K562 (cell line): ENCODE data around the gene METTL25B. TPM values are rescaled to one million over a fixed set of nuclear protein-coding genes. Genes with fewer than 3 reads are reported as not detected.

Experiments used
- ADNP ChIP-seq: fragments of 200-800 bp; sonication (Bioruptor generic); IDR thresholded peaks from 2 replicates; pipeline ENCODE4 v1.6.1; 2016; ENCODE audit warnings: missing genetic modification characterization, missing compliant biosample characterization
- BCL6 ChIP-seq: fragments of 250-450 bp; sonication (Bioruptor Pico); IDR thresholded peaks from 2 replicates; pipeline ENCODE4 v1.4.0; 2020
- HCFC1 ChIP-seq: IDR thresholded peaks from 2 replicates; pipeline ENCODE4 v1.6.1; 2012; ENCODE audit warnings: low read depth, low read length, improper control_type of control experiment
- HLTF ChIP-seq: fragments of 450-650 bp; IDR thresholded peaks from 2 replicates; pipeline ENCODE4 v1.6.1; 2016
- JUN ChIP-seq, 2 experiments: sonication (generic) in 1 of 2; formaldehyde crosslinking in 1 of 2; IDR thresholded peaks; 2 replicates each; pipeline versions ENCODE4 v1.6.1 to v1.8.0; 2012 to 2022; ENCODE audit warnings: borderline replicate concordance in 2 of 2, mild to moderate bottlenecking in 2 of 2, improper control_type of control experiment in 1 of 2, low read depth in 1 of 2, low read length in 1 of 2, missing genetic modification reagents in 1 of 2
- KDM2B ChIP-seq: fragments of 250-450 bp; sonication (Bioruptor Pico); IDR thresholded peaks from 2 replicates; pipeline ENCODE4 v1.8.0; 2021; ENCODE audit warnings: mild to moderate bottlenecking, moderate library complexity
- MCM2 ChIP-seq: fragments of 450-650 bp; IDR thresholded peaks from 2 replicates; pipeline ENCODE4 v1.6.1; 2017; ENCODE audit warnings: low read depth, mild to moderate bottlenecking
- PHB2 ChIP-seq: fragments of 450-650 bp; IDR thresholded peaks from 2 replicates; pipeline ENCODE4 v1.6.1; 2017; ENCODE audit warnings: low read depth
- SAFB2 ChIP-seq: fragments of 200-400 bp; formaldehyde crosslinking; IDR thresholded peaks from 2 replicates; pipeline ENCODE4 v1.6.1; 2018; ENCODE audit warnings: borderline replicate concordance, low read length, low read depth, moderate library complexity; ENCODE audit not compliant: severe bottlenecking
- ZBTB17 ChIP-seq: fragments of 450-650 bp; formaldehyde crosslinking; IDR thresholded peaks from 2 replicates; pipeline ENCODE4 v1.4.0; 2020; ENCODE audit warnings: mild to moderate bottlenecking
- ZC3H11A ChIP-seq: IDR thresholded peaks from 2 replicates; pipeline ENCODE4 v1.6.1; 2012; ENCODE audit warnings: low read depth, low read length, improper control_type of control experiment
- ZNF197 ChIP-seq: fragments of 200-800 bp; sonication (Bioruptor generic); IDR thresholded peaks from 2 replicates; pipeline ENCODE4 v1.6.1; 2016; ENCODE audit warnings: low read depth, missing genetic modification characterization, missing compliant biosample characterization
- ZNF224 ChIP-seq: sonication (generic); formaldehyde crosslinking; IDR thresholded peaks from 2 replicates; pipeline ENCODE4 v1.8.0; 2022; ENCODE audit warnings: mild to moderate bottlenecking, missing genetic modification reagents
- ZNF589 ChIP-seq: fragments of 200-800 bp; sonication (Bioruptor generic); IDR thresholded peaks from 2 replicates; pipeline ENCODE4 v1.6.1; 2016; ENCODE audit warnings: low read depth, missing genetic modification characterization, missing compliant biosample characterization
- polyA plus RNA-seq, 8 experiments: library from polyadenylated mRNA; depleted of rRNA in 4 of 8; stranded (reverse) in 5 of 8; unstranded in 3 of 8; fragments of >200 nt; fragmentation: Nextera tagmentation in 2 of 8; fragmentation: Illumina TruSeq in 1 of 8; extraction: Ambion mirVana in 2 of 8; extraction: Trizol in 1 of 8; gene quantifications; 2 replicates each; pipeline versions ENCODE4 v1.2.1 to v1.2.3, GENCODE V29; 2011 to 2014; ENCODE audit warnings: inconsistent platforms in 1 of 8, missing spikeins in 1 of 8
- total RNA-seq, 7 experiments: library from RNA; depleted of rRNA in 6 of 7; stranded (reverse); fragments of >200 nt in 6 of 7; fragmentation: Illumina TruSeq in 2 of 7; extraction: Trizol in 2 of 7; gene quantifications; 2 replicates each; pipeline versions ENCODE4 v1.2.1 to v1.2.3, GENCODE V29; 2011 to 2021; ENCODE audit warnings: low replicate concordance in 1 of 7
- TF ChIP-seq, protein P1 (sequence below): fragments of 450-650 bp; formaldehyde crosslinking; IDR thresholded peaks from 2 replicates; pipeline ENCODE4 v1.4.0; 2020; ENCODE audit warnings: mild to moderate bottlenecking, mixed read lengths
- TF ChIP-seq, protein P2 (sequence below): fragments of 450-650 bp; formaldehyde crosslinking; IDR thresholded peaks from 2 replicates; pipeline ENCODE4 v1.4.0; 2020; ENCODE audit warnings: mild to moderate bottlenecking
- TF ChIP-seq, protein P3 (sequence below): fragments of 450-650 bp; IDR thresholded peaks from one replicate; pipeline ENCODE4 v1.6.1; 2018; ENCODE audit warnings: mild to moderate bottlenecking, moderate library complexity; ENCODE audit not compliant: partially characterized antibody
- TF ChIP-seq, protein P4 (sequence below): fragments of 250-450 bp; sonication (Bioruptor Pico); IDR thresholded peaks from 2 replicates; pipeline ENCODE4 v1.5.0; 2020; ENCODE audit warnings: mild to moderate bottlenecking, borderline replicate concordance
- TF ChIP-seq, protein P5 (sequence below): fragments of 250-450 bp; sonication (Bioruptor Pico); IDR thresholded peaks from 2 replicates; pipeline ENCODE4 v1.5.0; 2021

The METTL25B gene
- total and polyA plus RNA-seq, 9 of the 15 experiments (the other 6 are each of a cell fraction or from before 2014, with no cell fraction given) = 7.7 to 48.3 (median 33.1) TPM

DNA sequence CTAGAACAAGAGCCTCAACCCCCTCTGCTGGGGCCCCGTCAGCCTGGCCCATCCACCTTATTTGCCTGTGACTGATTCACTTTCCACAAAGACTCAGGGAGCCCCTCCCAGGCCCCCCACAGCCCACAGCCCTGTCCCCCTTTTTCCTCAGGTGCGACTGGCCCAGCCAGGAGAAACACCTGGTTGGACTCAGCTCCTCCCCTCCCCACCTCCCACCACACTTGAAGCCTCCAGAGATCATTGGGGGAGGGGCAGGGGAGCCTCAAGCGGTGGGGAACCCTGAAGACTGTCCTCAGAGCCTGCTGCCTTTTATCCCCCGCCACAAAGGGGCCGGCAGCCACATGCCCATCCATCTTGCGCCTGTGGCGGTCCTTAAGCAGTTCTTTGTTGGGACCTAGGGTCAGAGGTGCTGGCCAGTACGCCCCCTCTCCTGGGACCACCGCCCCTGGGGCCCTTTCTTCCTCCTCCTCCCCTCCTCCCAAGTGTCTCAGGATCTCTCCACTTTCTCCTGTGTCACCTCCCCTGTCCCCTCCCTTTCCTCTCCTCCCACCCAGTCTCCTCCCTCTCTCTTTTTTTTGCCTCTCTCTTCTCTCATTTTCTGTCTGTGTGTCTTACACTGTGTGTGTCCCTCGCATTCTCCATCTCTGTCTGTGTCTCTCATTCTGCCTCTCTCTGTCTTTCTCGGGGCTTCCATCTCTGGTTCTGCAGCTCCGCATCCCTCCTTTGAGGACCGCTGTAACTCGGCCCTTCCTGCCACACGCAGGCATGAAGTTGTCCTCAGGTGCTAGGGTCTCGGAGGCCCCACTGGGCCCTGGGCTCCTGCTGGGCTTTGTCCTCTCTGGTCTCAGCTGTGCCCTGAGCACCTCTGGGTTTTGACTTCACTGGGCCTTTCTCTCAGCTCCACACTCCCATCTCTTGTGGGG lies 35.1 kb upstream of the METTL25B start (continued):
- TF ChIP-seq, protein P1, sequence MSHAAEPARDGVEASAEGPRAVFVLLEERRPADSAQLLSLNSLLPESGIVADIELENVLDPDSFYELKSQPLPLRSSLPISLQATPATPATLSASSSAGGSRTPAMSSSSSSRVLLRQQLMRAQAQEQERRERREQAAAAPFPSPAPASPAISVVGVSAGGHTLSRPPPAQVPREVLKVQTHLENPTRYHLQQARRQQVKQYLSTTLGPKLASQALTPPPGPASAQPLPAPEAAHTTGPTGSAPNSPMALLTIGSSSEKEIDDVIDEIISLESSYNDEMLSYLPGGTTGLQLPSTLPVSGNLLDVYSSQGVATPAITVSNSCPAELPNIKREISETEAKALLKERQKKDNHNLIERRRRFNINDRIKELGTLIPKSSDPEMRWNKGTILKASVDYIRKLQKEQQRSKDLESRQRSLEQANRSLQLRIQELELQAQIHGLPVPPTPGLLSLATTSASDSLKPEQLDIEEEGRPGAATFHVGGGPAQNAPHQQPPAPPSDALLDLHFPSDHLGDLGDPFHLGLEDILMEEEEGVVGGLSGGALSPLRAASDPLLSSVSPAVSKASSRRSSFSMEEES (CRISPR knock-in tag) = no peak
- no peak for TF ChIP-seq ZC3H11A
- TF ChIP-seq KDM2B (CRISPR knock-in tag) = no peak
- TF ChIP-seq, protein P2, sequence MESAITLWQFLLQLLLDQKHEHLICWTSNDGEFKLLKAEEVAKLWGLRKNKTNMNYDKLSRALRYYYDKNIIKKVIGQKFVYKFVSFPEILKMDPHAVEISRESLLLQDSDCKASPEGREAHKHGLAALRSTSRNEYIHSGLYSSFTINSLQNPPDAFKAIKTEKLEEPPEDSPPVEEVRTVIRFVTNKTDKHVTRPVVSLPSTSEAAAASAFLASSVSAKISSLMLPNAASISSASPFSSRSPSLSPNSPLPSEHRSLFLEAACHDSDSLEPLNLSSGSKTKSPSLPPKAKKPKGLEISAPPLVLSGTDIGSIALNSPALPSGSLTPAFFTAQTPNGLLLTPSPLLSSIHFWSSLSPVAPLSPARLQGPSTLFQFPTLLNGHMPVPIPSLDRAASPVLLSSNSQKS (CRISPR knock-in tag) = no peak
- no peak for TF ChIP-seq ZBTB17 (CRISPR knock-in tag)
- TF ChIP-seq HLTF = peak; percentile 81; the same call in 1 of the 2 replicates
- TF ChIP-seq MCM2 = no peak
- no peak for TF ChIP-seq SAFB2
- TF ChIP-seq HCFC1 = no peak
- no peak for TF ChIP-seq ZNF589 (CRISPR knock-in tag)
- TF ChIP-seq ZNF197 (CRISPR knock-in tag) = no peak
- no peak for TF ChIP-seq JUN (IDR thresholded peaks at IDR 0.05; ENCODE audit: borderline replicate concordance, low read depth, low read length)
- TF ChIP-seq JUN (CRISPR knock-in tag; IDR thresholded peaks at IDR 0.05; ENCODE audit: borderline replicate concordance) = no peak
- TF ChIP-seq, protein P3, sequence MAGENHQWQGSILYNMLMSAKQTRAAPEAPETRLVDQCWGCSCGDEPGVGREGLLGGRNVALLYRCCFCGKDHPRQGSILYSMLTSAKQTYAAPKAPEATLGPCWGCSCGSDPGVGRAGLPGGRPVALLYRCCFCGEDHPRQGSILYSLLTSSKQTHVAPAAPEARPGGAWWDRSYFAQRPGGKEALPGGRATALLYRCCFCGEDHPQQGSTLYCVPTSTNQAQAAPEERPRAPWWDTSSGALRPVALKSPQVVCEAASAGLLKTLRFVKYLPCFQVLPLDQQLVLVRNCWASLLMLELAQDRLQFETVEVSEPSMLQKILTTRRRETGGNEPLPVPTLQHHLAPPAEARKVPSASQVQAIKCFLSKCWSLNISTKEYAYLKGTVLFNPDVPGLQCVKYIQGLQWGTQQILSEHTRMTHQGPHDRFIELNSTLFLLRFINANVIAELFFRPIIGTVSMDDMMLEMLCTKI = no peak
- TF ChIP-seq, protein P4, sequence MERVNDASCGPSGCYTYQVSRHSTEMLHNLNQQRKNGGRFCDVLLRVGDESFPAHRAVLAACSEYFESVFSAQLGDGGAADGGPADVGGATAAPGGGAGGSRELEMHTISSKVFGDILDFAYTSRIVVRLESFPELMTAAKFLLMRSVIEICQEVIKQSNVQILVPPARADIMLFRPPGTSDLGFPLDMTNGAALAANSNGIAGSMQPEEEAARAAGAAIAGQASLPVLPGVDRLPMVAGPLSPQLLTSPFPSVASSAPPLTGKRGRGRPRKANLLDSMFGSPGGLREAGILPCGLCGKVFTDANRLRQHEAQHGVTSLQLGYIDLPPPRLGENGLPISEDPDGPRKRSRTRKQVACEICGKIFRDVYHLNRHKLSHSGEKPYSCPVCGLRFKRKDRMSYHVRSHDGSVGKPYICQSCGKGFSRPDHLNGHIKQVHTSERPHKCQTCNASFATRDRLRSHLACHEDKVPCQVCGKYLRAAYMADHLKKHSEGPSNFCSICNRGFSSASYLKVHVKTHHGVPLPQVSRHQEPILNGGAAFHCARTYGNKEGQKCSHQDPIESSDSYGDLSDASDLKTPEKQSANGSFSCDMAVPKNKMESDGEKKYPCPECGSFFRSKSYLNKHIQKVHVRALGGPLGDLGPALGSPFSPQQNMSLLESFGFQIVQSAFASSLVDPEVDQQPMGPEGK = no peak
- TF ChIP-seq ZNF224 (CRISPR knock-in tag) = no peak
- TF ChIP-seq BCL6 (CRISPR knock-in tag) = no peak
- TF ChIP-seq ADNP (tag) = no peak
- TF ChIP-seq PHB2 = no peak
- TF ChIP-seq, protein P5, sequence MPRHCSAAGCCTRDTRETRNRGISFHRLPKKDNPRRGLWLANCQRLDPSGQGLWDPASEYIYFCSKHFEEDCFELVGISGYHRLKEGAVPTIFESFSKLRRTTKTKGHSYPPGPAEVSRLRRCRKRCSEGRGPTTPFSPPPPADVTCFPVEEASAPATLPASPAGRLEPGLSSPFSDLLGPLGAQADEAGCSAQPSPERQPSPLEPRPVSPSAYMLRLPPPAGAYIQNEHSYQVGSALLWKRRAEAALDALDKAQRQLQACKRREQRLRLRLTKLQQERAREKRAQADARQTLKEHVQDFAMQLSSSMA (CRISPR knock-in tag) = no peak
